Osteoblast (primary cell): ENCODE measurements around the gene PLA2G4B. TPM values are rescaled to one million over a fixed set of nuclear protein-coding genes. Genes with fewer than 3 reads are reported as not detected.

Experiments
- DNase-seq: peaks from one replicate; pipeline ENCODE4 v3.0.0; 2011; ENCODE audit warnings: low spot score, mixed read lengths; ENCODE audit not compliant: insufficient read length; ENCODE audit errors: missing footprints
- H2AFZ ChIP-seq: 2 replicates; pipeline ENCODE4 v1.6.0; 2011; ENCODE audit warnings: mild to moderate bottlenecking, low read length
- H3K27ac ChIP-seq: 2 replicates; pipeline ENCODE4 v1.5.1; 2011; ENCODE audit warnings: mild to moderate bottlenecking, low read depth, low read length, moderate library complexity
- H3K27me3 ChIP-seq: 2 replicates; pipeline ENCODE4 v1.6.0; 2012; ENCODE audit warnings: mild to moderate bottlenecking, control low read depth, inconsistent platforms, low read length, moderate library complexity; ENCODE audit not compliant: insufficient read depth
- H3K36me3 ChIP-seq: 2 replicates; pipeline ENCODE4 v1.5.1; 2011; ENCODE audit warnings: mild to moderate bottlenecking, low read length, control low read depth, moderate library complexity; ENCODE audit not compliant: insufficient read depth
- H3K4me1 ChIP-seq: 2 replicates; pipeline ENCODE4 v1.5.1; 2011; ENCODE audit warnings: mild to moderate bottlenecking, low read length, control low read depth, moderate library complexity; ENCODE audit not compliant: insufficient read depth
- H3K4me2 ChIP-seq: 2 replicates; pipeline ENCODE4 v1.6.0; 2011; ENCODE audit warnings: mild to moderate bottlenecking, low read length; ENCODE audit not compliant: insufficient read depth
- H3K4me3 ChIP-seq: fragments of 200-600 bp; sonication (generic); 3 replicates; pipeline ENCODE4 v1.5.1; 2012; ENCODE audit warnings: mild to moderate bottlenecking, low read length, inconsistent platforms; ENCODE audit not compliant: insufficient read depth
- H3K79me2 ChIP-seq: 2 replicates; pipeline ENCODE4 v1.6.0; 2012; ENCODE audit warnings: mild to moderate bottlenecking, low read length, control low read depth, inconsistent platforms; ENCODE audit not compliant: insufficient read depth
- H3K9me3 ChIP-seq: 2 replicates; pipeline ENCODE4 v1.5.1; 2011; ENCODE audit warnings: low read depth, low read length, control low read depth
- H4K20me1 ChIP-seq: 2 replicates; pipeline ENCODE4 v1.6.0; 2012; ENCODE audit warnings: mild to moderate bottlenecking, low read length, control low read depth; ENCODE audit not compliant: insufficient read depth
- CTCF ChIP-seq: IDR thresholded peaks from 2 replicates; pipeline ENCODE4 v1.5.1; 2011; ENCODE audit warnings: mild to moderate bottlenecking, low read depth, low read length, moderate library complexity; ENCODE audit errors: extremely low read depth
- total RNA-seq: library from RNA; depleted of rRNA; stranded (reverse); fragments of >200 nt; gene quantifications from 2 replicates; pipeline ENCODE4 v1.2.3, GENCODE V29; 2012

PLA2G4B gene
- total RNA-seq, 1 donor: 0.72 TPM

- H3K4me3 ChIP-seq: no peak overlapping the region
- no peak for DNase-seq
- no peak overlapping the region for H2AFZ ChIP-seq
- no peaks in the 10 kb centered on the region for H3K36me3 ChIP-seq
- H3K27ac ChIP-seq: no peak overlapping the region
- no peak for TF ChIP-seq CTCF
- no peaks in the 10 kb centered on the region for H4K20me1 ChIP-seq
- H3K27me3 ChIP-seq: no peaks in the 10 kb centered on the region
- no peak overlapping the region for H3K4me2 ChIP-seq
- H3K4me1 ChIP-seq: no peaks in the 10 kb centered on the region
- H3K9me3 ChIP-seq: no peaks in the 10 kb centered on the region
- no peaks in the 10 kb centered on the region for H3K79me2 ChIP-seq
Measured at GRCh38 chr15:41840673-41841072, 2.0 kb downstream of the PLA2G4B start.

GRCh38 chr15:41841131-41841530, 2.5 kb downstream of the PLA2G4B start:
- H3K36me3 ChIP-seq: no peaks in the 10 kb centered on the region

GRCh38 chr15:41842229-41842628, 3.6 kb downstream of the PLA2G4B start:
- Histone ChIP-seq H3K4me3 (no peak overlapping the region), H3K27ac (no peak overlapping the region), H3K4me2 (no peak overlapping the region), H3K9me3 (no peaks in the 10 kb centered on the region), H3K4me1 (no peaks in the 10 kb centered on the region), H3K36me3 (no peaks in the 10 kb centered on the region), H4K20me1 (no peaks in the 10 kb centered on the region), H2AFZ (no peak overlapping the region), H3K79me2 (no peaks in the 10 kb centered on the region), H3K27me3 (no peaks in the 10 kb centered on the region)
- TF ChIP-seq CTCF: no peak
- no peak for DNase-seq

More at GRCh38 chr15:41841131-41841530, 2.5 kb downstream of the PLA2G4B start:
- H3K9me3 ChIP-seq: no peaks in the 10 kb centered on the region
- no peak overlapping the region for H3K4me2 ChIP-seq
- no peak for TF ChIP-seq CTCF
- H4K20me1 ChIP-seq: no peaks in the 10 kb centered on the region
- no peak overlapping the region for H2AFZ ChIP-seq
- no peaks in the 10 kb centered on the region for H3K4me1 ChIP-seq
- no peak overlapping the region for H3K4me3 ChIP-seq
- H3K79me2 ChIP-seq: no peaks in the 10 kb centered on the region
- no peak overlapping the region for H3K27ac ChIP-seq
- DNase-seq: no peak
- no peaks in the 10 kb centered on the region for H3K27me3 ChIP-seq

- no peaks in the 10 kb centered on the region for H3K79me2 ChIP-seq
- no peak for TF ChIP-seq CTCF
- H3K27me3 ChIP-seq: no peaks in the 10 kb centered on the region
- H3K4me2 ChIP-seq: no peak overlapping the region
- no peaks in the 10 kb centered on the region for H3K9me3 ChIP-seq
- no peaks in the 10 kb centered on the region for H4K20me1 ChIP-seq
- H3K36me3 ChIP-seq: peaks cover 8% of the 10 kb centered on the region
- DNase-seq: no peak
- no peak overlapping the region for H3K27ac ChIP-seq
- H2AFZ ChIP-seq: no peak overlapping the region
- H3K4me3 ChIP-seq: no peak overlapping the region
- H3K4me1 ChIP-seq: no peaks in the 10 kb centered on the region
Measured at GRCh38 chr15:41843571-41843970, 4.9 kb downstream of the PLA2G4B start.
